GM12892 (cell line): Measurements from ENCODE around the gene SEH1L.

Experiments
- POLR2A ChIP-seq: IDR thresholded peaks from 2 replicates; pipeline ENCODE4 v1.6.1; 2011; ENCODE audit warnings: low read depth, low read length, control low read depth
- TAF1 ChIP-seq: IDR thresholded peaks from 2 replicates; pipeline ENCODE4 v1.6.1; 2011; ENCODE audit warnings: low read depth, mild to moderate bottlenecking, control low read depth, low read length, borderline replicate concordance

GRCh38 chr18:13011719-13012118 lies 63.9 kb downstream of the SEH1L start:
- no peak for TF ChIP-seq POLR2A
- TF ChIP-seq TAF1, result no peak
